IMR-90 (cell line): ENCODE data around the gene CIDEC.

Source experiments
- BHLHE40 ChIP-seq: fragments of 150-350 bp; IDR thresholded peaks from 2 replicates; pipeline ENCODE4 v1.6.1; 2016; ENCODE audit warnings: mild to moderate bottlenecking, low read depth, low read length
- CEBPB ChIP-seq: IDR thresholded peaks from 2 replicates; pipeline ENCODE4 v1.6.1; 2012; ENCODE audit warnings: low read depth, low read length, improper control_type of control experiment
- CHD1 ChIP-seq: IDR thresholded peaks from 2 replicates; pipeline ENCODE4 v1.6.1; 2012; ENCODE audit warnings: low read depth, low read length, improper control_type of control experiment
- CTCF ChIP-seq: conservative IDR thresholded peaks from 2 replicates; pipeline ENCODE4 v1.5.1; 2012; ENCODE audit warnings: mild to moderate bottlenecking, low read depth, low read length, improper control_type of control experiment
- MAFK ChIP-seq: IDR thresholded peaks from 2 replicates; pipeline ENCODE4 v1.6.1; 2012; ENCODE audit warnings: low read depth, low read length, improper control_type of control experiment
- MXI1 ChIP-seq: IDR thresholded peaks from 2 replicates; pipeline ENCODE4 v1.6.1; 2012; ENCODE audit warnings: low read depth, mild to moderate bottlenecking, low read length, moderate library complexity, borderline replicate concordance
- NFE2L2 ChIP-seq: fragments of 150-350 bp; IDR thresholded peaks from 2 replicates; pipeline ENCODE4 v1.6.1; 2016; ENCODE audit warnings: low read depth, mild to moderate bottlenecking, low read length
- POLR2A ChIP-seq: IDR thresholded peaks from 2 replicates; pipeline ENCODE4 v1.6.1; 2012; ENCODE audit warnings: mild to moderate bottlenecking, low read depth, low read length
- RAD21 ChIP-seq: IDR thresholded peaks from 2 replicates; pipeline ENCODE4 v1.6.1; 2012; ENCODE audit warnings: low read length, improper control_type of control experiment
- RCOR1 ChIP-seq: IDR thresholded peaks from 2 replicates; pipeline ENCODE4 v1.6.1; 2012; ENCODE audit warnings: mild to moderate bottlenecking, low read length, improper control_type of control experiment; ENCODE audit not compliant: insufficient replicate concordance
- RFX5 ChIP-seq: IDR thresholded peaks from 2 replicates; pipeline ENCODE4 v1.8.0; 2012; ENCODE audit warnings: low read depth, mild to moderate bottlenecking, low read length, moderate library complexity
- SMC3 ChIP-seq: fragments of 150-350 bp; IDR thresholded peaks from 2 replicates; pipeline ENCODE4 v1.6.1; 2016; ENCODE audit warnings: low read depth, mild to moderate bottlenecking, antibody characterized with exemption, low read length, moderate library complexity
- TF ChIP-seq, protein P1 (sequence below): fragments of 150-350 bp; IDR thresholded peaks from 2 replicates; pipeline ENCODE4 v1.6.1; 2017; ENCODE audit warnings: mild to moderate bottlenecking, antibody characterized with exemption, low read length, low read depth

GRCh38 chr3:9866639-9867038, 13.4 kb downstream of the CIDEC start:
- TF ChIP-seq POLR2A: no peak
- TF ChIP-seq CTCF: no peak
- TF ChIP-seq, protein P1, sequence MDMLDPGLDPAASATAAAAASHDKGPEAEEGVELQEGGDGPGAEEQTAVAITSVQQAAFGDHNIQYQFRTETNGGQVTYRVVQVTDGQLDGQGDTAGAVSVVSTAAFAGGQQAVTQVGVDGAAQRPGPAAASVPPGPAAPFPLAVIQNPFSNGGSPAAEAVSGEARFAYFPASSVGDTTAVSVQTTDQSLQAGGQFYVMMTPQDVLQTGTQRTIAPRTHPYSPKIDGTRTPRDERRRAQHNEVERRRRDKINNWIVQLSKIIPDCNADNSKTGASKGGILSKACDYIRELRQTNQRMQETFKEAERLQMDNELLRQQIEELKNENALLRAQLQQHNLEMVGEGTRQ: no peak
- no peak for TF ChIP-seq CHD1
- no peak for TF ChIP-seq SMC3
- TF ChIP-seq MAFK: no peak
- no peak for TF ChIP-seq CEBPB
- TF ChIP-seq RCOR1: no peak
- TF ChIP-seq RFX5: no peak
- TF ChIP-seq MXI1: no peak
- TF ChIP-seq BHLHE40: no peak
- no peak for TF ChIP-seq NFE2L2
- TF ChIP-seq RAD21: no peak
